Lower lobe of right lung (tissue), 2 donors: Measurements from ENCODE around the gene NPAS1. TPM values are rescaled to one million over a fixed set of nuclear protein-coding genes. Genes with fewer than 3 reads are reported as not detected.
A peak's percentile ranks its signal among the peaks of the same experiment; 100 is the strongest.

Experiments used
- ATAC-seq, 2 donors: fragments of 200-7000 bp; cut with Tn5 transposase; one replicate each; pipeline ENCODE4 v1.9.1; 2020 to 2022; ENCODE audit warnings: mild to moderate bottlenecking in 2 of 2, moderate library complexity in 2 of 2
- DNase-seq: peaks from one replicate; pipeline ENCODE4 v3.0.0-alpha.2; 2020
- H3K27ac ChIP-seq: fragments of 200-600 bp; one replicate; pipeline ENCODE4 v1.8.0; 2022
- H3K27me3 ChIP-seq: fragments of 200-600 bp; one replicate; pipeline ENCODE4 v1.8.0; 2022; ENCODE audit warnings: low read depth
- H3K36me3 ChIP-seq: fragments of 200-600 bp; one replicate; pipeline ENCODE4 v1.8.0; 2022; ENCODE audit warnings: mild to moderate bottlenecking
- H3K4me1 ChIP-seq: fragments of 200-600 bp; one replicate; pipeline ENCODE4 v1.8.0; 2022
- H3K4me3 ChIP-seq: fragments of 200-600 bp; one replicate; pipeline ENCODE4 v1.8.0; 2022; ENCODE audit warnings: mild to moderate bottlenecking
- H3K9me3 ChIP-seq: fragments of 200-600 bp; one replicate; pipeline ENCODE4 v1.8.0; 2022
- CTCF ChIP-seq: fragments of 200-600 bp; IDR thresholded peaks from one replicate; pipeline ENCODE4 v1.8.0; 2022; ENCODE audit warnings: antibody characterized with exemption, mild to moderate bottlenecking
- intact Hi-C: fragments of 100-400 bp; cut with DNase I; formaldehyde crosslinking; loops from one replicate; pipeline ENCODE4 v1.11.0; 2022
- total RNA-seq: library from RNA; stranded (reverse); fragmentation: NEBNext Ultra II Directional; extraction: Animal tissue kit (Norgen Biotek cat#: 25700); gene quantifications from one replicate; pipeline ENCODE4 v1.2.1, GENCODE V29; 2021
- donor health status: DM: no; HTN: yes; CAD: no; lungs with severe emphysema.

NPAS1 gene
- total RNA-seq, 1 donor from 2014 or later = 1.8 TPM

- no peak for ATAC-seq
- H3K4me3 ChIP-seq = peak overlapping the region; percentile 36
- DNase-seq = no peak
- H3K27me3 ChIP-seq = peaks cover 77% of the 10 kb centered on the region
- intact Hi-C loops = no loop called here
- no peaks in the 10 kb centered on the region for H3K36me3 ChIP-seq
- H3K9me3 ChIP-seq = no peaks in the 10 kb centered on the region
- peaks cover 22% of the 10 kb centered on the region for H3K4me1 ChIP-seq
- TF ChIP-seq CTCF = no peak
- no peak overlapping the region for H3K27ac ChIP-seq
These were observed 2.0 kb downstream of the NPAS1 start for GRCh38 chr19:47021536-47022139.

DNA sequence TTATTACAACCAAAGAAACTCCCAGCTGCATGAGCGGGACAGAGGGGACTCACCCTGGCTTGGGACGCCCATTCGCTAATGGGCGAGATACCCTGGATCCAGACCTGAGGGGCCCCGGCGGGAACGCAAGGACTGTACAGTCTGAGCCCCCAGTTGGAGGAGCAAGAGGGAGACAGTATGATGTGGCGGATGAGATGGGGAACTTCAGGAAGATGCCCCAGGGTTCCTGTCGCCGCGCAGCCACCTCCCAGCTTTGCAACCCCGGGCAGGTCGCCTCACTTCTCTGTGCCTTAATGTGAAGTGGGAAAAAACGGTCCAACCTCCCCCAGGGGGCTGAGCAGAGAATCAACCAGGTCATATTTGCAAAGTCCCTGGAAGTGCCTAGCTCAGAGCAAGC lies 2.5 kb downstream of the NPAS1 start:
- H3K36me3 ChIP-seq = no peaks in the 10 kb centered on the region
- no peaks in the 10 kb centered on the region for H3K9me3 ChIP-seq
- peaks cover 82% of the 10 kb centered on the region for H3K27me3 ChIP-seq
- H3K27ac ChIP-seq = no peak overlapping the region
- ATAC-seq (no peak), DNase-seq (no peak)
- no peak overlapping the region for H3K4me3 ChIP-seq
- intact Hi-C loops = no loop called here
- no peak for TF ChIP-seq CTCF
- peaks cover 22% of the 10 kb centered on the region for H3K4me1 ChIP-seq

DNA sequence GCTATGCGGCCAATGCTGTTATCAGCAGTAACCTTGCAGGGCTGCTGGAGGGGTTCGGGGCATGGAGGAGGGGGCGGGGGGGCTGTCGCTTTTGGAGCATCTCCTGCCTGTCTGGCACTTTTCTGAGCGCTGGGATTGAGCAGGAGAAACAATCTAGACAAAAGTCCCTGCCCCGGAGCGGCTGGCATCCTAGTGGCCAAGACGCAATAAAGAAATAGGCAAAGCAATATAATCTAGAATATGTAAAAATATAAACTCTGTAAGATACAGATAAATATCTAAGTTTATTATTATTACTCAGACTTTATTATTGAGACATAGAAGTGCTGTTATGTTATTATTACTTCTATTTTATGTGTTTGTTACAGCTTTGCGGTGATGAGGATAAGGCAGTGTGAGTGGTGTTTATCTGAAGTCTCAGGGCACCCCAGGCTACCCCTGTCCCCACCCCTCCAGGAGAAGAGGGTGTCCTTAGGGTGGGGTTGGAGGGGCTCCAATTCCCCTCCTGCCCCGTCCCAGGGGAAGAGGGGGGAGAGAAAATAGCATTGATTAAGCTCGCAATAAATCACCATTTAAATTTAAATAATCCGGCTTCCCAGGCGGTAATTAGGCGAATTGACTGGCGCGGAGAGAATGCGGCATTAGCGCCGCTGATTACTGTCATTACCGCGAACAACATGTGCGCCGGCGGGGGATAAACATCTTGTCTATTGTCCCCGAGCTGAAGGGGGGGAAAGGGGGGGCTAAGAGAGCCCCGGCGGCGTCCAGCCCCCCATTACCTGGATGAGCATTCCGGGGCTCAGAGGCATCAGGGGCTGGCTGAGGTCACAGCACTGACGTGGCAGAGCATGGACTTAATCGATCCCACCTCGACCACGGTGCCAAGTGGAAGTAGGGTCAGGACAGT lies 3.2 kb downstream of the NPAS1 start:
- Histone ChIP-seq H3K9me3 (no peaks in the 10 kb centered on the region), H3K27me3 (peaks cover 83% of the 10 kb centered on the region), H3K36me3 (no peaks in the 10 kb centered on the region), H3K4me1 (peaks cover 22% of the 10 kb centered on the region), H3K27ac (no peak overlapping the region), H3K4me3 (no peak overlapping the region)
- ATAC-seq (no peak), DNase-seq (no peak)
- no peak for TF ChIP-seq CTCF
- intact Hi-C loops = no loop called here

DNA sequence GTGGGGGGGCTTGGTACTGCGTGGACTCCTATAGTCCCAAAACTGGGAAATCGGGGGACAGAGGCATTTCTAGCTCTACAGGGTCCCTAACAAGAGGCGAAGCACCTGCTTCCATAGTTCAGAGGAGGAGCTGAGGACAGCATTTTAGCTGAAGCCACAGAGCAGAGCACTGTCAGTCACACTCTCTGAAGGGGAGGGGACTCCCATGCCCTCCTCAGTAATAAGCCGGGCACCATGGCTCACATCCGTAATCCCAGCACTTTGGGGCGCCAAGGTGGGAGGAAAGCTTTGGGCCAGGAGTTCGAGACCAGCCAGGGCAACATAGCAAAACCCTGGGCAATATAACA lies 3.8 kb downstream of the NPAS1 start:
- intact Hi-C loops = no loop called here
- H3K27me3 ChIP-seq = peaks cover 85% of the 10 kb centered on the region

GRCh38 chr19:47024502-47024901 lies 4.9 kb downstream of the NPAS1 start:
- no peaks in the 10 kb centered on the region for H3K9me3 ChIP-seq
- H3K27ac ChIP-seq = no peak overlapping the region
- no peaks in the 10 kb centered on the region for H3K36me3 ChIP-seq
- peaks cover 90% of the 10 kb centered on the region for H3K27me3 ChIP-seq
- ATAC-seq = no peak
- no peak for TF ChIP-seq CTCF
- no peak for DNase-seq
- intact Hi-C loops = no loop called here
- H3K4me1 ChIP-seq = peaks cover 22% of the 10 kb centered on the region
- H3K4me3 ChIP-seq = no peak overlapping the region

More for the DNA sequence above, 3.8 kb downstream of the NPAS1 start:
- Histone ChIP-seq H3K36me3 (no peaks in the 10 kb centered on the region), H3K9me3 (no peaks in the 10 kb centered on the region), H3K4me1 (peaks cover 22% of the 10 kb centered on the region), H3K4me3 (no peak overlapping the region), H3K27ac (no peak overlapping the region)
- no peak for TF ChIP-seq CTCF
- ATAC-seq (peak in 1 of 2 donors; percentile 6), DNase-seq (no peak)
